Activated naive CD4-positive, alpha-beta T cell treated with Interleukin-2 at 50 U/mL for 16 hours (primary cell): Measurements from ENCODE around the gene ADD3.
A peak's percentile ranks its signal among the peaks of the same experiment; 100 is the strongest.
"Not testable (repeated sequence)": the region's sequence is repeated elsewhere in the genome, so short reads cannot be mapped to it uniquely, and the experiment has no call there.

Experiments
- DNase-seq: peaks from one replicate; pipeline ENCODE4 v3.0.0-alpha.2; 2020

ADD3 gene

GRCh38 chr10:110036640-110037039, 28.9 kb downstream of the ADD3 start:
- no peak for DNase-seq

DNA sequence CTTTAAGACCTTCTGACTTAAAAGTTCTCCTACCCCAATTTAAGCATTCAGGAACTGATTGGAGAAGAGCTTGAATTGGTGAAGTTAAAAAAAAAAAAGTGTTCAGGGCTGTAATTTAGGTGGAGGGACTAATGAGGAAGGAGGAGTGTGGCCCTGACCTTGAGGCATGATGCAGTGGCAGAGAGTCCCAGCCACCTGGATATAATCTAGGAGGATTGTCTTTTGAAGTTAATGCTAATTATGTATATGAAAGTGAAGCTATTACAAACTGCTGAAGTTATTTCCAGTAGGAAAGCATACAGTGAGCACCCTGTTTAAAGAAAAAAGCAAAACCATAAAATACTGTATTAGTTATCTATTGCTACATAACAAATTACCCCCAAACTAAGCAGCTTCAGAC, 31.5 kb downstream of the ADD3 start:
- no peak for DNase-seq

GRCh38 chr10:110040108-110040507, 32.3 kb downstream of the ADD3 start:
- DNase-seq, result no peak

GRCh38 chr10:110040767-110041478, 33.1 kb downstream of the ADD3 start:
- no peak for DNase-seq

DNA sequence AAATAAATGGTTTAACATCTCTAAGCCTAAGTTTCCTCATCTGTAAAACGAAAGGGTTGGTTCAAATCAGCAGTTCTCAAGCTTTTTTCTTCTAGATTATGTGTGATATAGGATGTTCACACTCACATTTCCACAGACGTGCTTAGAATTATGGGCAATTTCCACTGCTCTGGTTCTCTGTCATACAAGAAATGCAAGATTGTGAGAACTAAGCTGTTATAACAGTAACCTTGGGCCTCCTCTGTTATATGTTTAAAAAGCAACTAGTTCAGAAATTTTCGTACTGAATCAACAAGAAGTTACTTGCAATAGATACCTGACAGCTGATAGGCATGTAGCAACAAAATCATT, 33.7 kb downstream of the ADD3 start:
- DNase-seq, result no peak

- DNase-seq, result no peak
These were observed 34.4 kb downstream of the ADD3 start for GRCh38 chr10:110042181-110042580.

GRCh38 chr10:110042891-110043290, 35.1 kb downstream of the ADD3 start:
- DNase-seq, result no peak

DNA sequence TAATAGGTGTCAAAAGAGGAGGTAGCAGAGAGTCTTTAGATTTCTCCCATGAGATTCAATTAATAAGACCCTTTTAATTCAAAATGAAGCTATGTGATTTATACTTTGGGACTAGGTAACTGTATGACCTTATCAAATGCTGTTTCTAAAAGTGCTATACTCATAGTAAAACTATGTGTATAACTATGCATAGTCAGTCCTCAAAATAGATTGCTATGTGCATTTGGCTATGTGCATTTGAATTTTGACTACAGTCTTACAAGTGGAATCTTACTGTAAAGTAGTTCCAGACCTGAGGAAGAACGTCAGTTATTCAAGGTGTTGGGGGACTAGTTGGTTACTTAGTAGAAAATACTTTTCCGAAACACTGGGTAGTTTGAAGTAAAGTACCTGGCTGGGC, 36.9 kb downstream of the ADD3 start:
- DNase-seq, result no peak

DNA sequence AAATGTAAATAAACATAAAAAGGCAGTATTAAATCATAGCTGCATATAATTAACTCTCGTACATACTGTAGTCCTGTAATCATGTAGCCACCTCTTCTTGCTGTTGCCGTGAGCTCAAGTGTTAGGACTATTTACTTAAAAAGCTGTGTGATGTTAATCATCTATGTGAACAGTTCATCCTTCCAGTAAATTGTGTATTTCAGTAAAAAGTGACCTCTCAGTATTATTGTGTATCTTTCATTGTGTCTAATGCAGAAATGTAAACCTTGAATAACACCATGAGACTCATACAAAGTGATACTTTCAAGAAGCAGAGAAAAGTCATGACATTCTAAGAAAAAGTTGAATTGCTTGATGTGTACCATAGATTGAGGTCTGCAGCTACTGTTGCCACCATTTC, 38.0 kb downstream of the ADD3 start:
- DNase-seq, result no peak

DNA sequence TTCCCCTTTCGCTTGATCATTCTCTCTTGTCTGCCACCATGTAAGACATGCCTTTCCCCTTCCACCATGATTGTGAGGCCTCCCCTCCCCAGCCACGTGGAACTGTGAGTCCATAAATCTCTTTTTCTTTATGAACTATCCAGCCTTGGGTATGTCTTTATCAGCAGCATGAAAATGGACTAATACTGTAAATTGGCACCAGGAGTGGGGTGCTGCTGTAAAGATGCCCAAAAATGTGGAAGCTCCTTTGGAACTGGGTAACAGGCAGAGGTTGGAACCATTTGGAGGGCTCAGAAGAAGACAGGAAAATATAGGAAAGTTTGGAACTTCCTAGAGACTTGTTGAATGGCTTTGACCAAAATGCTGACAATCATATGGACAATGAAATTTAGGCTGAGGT, 40.4 kb downstream of the ADD3 start:
- DNase-seq, result not testable (repeated sequence)

DNA sequence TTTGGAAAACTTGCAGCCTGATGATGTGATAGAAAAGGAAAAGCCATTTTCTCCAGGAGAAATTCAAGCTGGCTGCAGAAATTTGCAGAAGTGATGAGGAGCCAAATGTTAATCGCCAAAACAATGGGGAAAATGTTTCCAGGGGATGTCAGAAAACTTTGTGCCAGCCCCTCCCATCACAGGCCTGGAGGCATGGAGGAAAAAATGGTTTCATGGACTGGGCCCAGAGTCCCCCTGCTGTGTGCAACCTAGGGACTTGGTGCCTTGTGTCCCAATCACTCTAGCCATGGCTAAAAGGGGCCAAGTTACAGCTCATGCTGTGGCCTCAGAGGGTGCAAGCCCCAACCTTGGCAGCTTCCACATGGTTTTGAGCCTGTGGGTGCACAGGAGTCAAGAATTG, 41.0 kb downstream of the ADD3 start:
- no peak for DNase-seq

- not testable (repeated sequence) for DNase-seq
These were observed 42.3 kb downstream of the ADD3 start for GRCh38 chr10:110049889-110050591.

DNA sequence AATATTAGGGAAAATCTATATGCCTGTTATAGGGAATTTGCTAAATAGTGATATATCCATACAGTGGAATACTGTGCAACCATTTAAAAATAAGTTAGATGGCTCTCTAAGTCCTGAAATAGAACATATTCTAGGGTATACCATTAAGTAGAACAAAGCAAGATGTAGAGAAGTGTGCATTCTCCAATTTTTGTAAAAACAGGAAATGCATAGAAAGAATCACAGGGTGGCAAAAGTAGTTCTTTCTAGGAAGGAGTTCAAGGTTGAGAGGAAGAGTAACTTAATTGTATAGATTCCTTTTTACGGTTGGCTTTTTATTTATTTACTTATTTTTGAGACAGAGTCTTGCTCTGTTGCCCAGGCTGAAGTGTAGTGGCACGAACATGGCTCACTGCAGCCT, 43.7 kb downstream of the ADD3 start:
- DNase-seq, result no peak

DNA sequence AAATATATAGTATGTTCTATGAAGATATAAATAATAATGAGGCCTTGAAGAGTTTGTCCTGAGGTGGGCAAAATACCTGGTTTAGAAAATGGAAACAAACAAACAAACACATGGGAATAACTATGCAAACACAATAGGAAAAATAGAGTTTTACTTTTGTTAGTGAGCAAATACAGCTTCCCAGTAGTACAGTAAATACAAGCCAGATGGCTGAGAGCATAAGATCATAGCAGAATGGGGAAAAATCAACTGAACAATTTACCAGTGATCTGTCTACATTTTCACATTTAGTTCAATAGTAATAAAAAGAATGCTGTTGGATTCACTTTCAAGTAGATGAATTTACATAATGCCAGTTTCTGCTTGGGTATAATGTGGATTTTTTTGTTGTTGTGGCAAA, 45.1 kb downstream of the ADD3 start:
- no peak for DNase-seq

DNA sequence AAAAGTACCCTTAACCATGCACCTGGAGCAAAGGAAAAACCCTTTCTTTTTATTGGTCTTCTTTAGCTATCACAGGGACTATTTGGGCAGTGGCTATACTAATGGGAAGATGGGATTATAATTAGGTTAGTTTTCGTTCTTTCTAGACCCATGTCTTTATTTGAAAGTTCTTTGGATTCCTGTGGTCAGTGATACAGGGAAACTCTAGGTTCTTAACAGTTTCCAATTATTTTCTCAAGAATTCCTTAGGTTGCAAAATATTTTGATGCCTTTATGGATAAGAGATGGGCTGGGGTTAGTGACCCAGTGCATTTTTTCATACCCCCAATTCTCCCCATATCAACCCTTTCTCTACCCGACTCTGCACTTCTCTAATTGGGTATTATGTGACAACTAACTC, 49.0 kb downstream of the ADD3 start:
- no peak for DNase-seq

- DNase-seq, result no peak
These were observed 49.7 kb downstream of the ADD3 start for GRCh38 chr10:110057456-110057855.

GRCh38 chr10:110058212-110058611, 50.4 kb downstream of the ADD3 start:
- no peak for DNase-seq

DNA sequence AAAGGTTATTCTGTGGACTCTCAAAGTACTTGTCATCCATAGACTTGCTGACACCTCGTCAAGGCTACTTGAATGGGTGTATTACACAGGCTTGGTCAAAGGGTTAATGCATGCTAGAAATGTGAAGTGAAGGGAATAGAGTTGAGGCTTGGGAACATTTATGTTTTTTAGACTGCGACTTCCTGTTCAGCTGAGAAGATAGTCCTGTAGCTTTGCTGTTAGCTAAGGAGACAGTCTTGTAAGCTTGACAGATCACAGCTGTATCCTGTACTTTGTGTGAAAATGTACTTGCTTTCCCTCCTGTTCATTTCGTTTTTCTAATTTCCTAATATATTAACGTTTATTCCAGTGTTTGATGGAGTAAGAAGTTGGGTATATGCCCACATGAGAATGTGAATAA, 52.1 kb downstream of the ADD3 start:
- DNase-seq, result no peak

- DNase-seq, result no peak
These were observed 53.9 kb downstream of the ADD3 start for GRCh38 chr10:110061687-110062086.

DNA sequence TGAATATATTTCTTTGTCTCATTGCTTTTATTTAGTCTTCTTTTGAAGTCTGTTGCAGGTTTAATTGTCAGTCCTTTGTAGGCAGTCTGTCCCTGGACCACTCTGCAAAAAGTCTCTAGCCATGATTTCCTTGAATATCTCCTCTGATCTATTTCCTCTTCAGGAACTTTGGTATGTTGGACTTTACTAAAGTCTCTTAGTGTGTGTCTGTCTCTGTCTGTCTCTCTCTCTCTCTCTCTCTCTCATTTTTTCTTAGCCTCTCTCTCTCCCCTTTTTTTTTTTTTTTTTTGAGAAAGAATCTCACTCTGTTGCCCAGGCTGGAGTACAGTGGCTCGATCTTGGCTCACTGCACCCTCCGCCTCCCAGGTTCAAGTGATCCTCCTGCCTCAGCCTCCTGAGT, 57.5 kb downstream of the ADD3 start:
- no peak for DNase-seq

GRCh38 chr10:110067960-110068770, 60.4 kb downstream of the ADD3 start:
- peak; percentile 39 for DNase-seq

DNA sequence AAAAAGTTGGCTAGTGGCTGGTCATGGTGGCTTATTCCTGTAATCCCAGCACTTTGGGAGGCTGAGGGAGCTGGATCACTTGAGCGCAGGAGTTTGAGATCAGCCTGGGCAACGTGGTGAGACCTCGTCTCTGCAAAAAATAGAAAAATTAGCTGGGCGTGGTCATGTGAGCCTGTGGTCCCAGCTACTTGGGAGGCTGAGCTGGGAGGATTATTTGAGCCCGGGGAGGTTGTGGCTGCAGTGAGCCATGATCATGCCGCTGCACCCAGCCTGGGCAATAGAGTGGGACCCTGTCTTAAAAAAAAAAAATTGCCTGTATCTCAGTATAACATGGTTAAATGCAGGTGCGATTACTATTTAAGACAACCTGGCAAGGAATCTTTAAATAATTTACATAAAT, 61.0 kb downstream of the ADD3 start:
- no peak for DNase-seq

GRCh38 chr10:110069502-110069982, 61.8 kb downstream of the ADD3 start:
- no peak for DNase-seq

DNA sequence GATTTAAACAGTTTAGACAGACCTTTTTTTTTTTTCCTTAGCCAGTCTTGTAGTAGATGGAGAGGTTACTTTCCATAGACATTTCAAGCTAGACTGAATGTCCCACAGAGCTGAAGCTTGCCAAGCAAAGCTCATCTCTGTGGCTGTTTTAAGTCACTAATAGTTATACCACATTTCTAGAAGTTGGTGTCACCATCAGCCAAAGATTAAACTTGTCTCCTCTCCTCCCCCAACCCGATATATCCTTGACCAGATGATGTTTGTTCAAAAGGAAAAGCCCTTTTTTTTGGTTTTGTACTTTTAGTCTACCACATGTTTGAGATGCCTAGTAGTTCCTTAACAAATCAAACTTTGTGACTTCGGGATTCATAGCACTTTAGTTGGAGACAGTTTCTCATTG, 66.1 kb downstream of the ADD3 start:
- no peak for DNase-seq
